Lung (tissue), 12 donors: ENCODE results near the gene LRRC52. TPM values are rescaled to one million over a fixed set of nuclear protein-coding genes. Genes with fewer than 3 reads are reported as not detected.
A peak's percentile ranks its signal among the peaks of the same experiment; 100 is the strongest.

Experiments used
- ATAC-seq: fragments of 200-7000 bp; cut with Tn5 transposase; one replicate; pipeline ENCODE4 v1.9.1; 2020; ENCODE audit warnings: moderate number of reproducible peaks; ENCODE audit not compliant: insufficient read depth, low FRiP score
- DNase-seq, 3 donors: peaks; one replicate each; pipeline ENCODE4 v3.0.0-alpha.2; 2013 to 2017
- H3K27ac ChIP-seq, 2 donors: one replicate each; pipeline ENCODE4 v1.5.1; 2013; ENCODE audit warnings: mild to moderate bottlenecking in 2 of 2, moderate library complexity in 2 of 2, control low read depth in 1 of 2, inconsistent platforms in 1 of 2, low read depth in 1 of 2, low read length in 1 of 2
- H3K27me3 ChIP-seq, 3 donors: one replicate each; pipeline ENCODE4 v1.5.1; 2013; ENCODE audit warnings: low read length in 2 of 3; ENCODE audit not compliant: control insufficient read depth in 3 of 3, insufficient read depth in 3 of 3
- H3K36me3 ChIP-seq, 4 donors: one replicate each; pipeline ENCODE4 v1.5.1; 2013; ENCODE audit warnings: low read length in 4 of 4, mild to moderate bottlenecking in 1 of 4, moderate library complexity in 1 of 4; ENCODE audit not compliant: control insufficient read depth in 4 of 4, insufficient read depth in 4 of 4
- H3K4me1 ChIP-seq, 5 donors: one replicate each; pipeline ENCODE4 v1.5.1; 2013; ENCODE audit warnings: low read length in 5 of 5, mild to moderate bottlenecking in 2 of 5, moderate library complexity in 1 of 5; ENCODE audit not compliant: control insufficient read depth in 5 of 5, insufficient read depth in 5 of 5
- H3K4me3 ChIP-seq: one replicate; pipeline ENCODE4 v1.5.1; 2013; ENCODE audit warnings: mild to moderate bottlenecking, control low read depth, moderate library complexity
- H3K9ac ChIP-seq, 2 donors: one replicate each; pipeline ENCODE4 v1.5.1; 2013; ENCODE audit warnings: low read length in 2 of 2, control low read depth in 1 of 2; ENCODE audit not compliant: insufficient read depth in 1 of 2
- H3K9me3 ChIP-seq, 4 donors: one replicate each; pipeline ENCODE4 v1.5.1; 2013; ENCODE audit warnings: low read length in 3 of 4, mild to moderate bottlenecking in 1 of 4, moderate library complexity in 1 of 4; ENCODE audit not compliant: control insufficient read depth in 4 of 4, insufficient read depth in 3 of 4
- CTCF ChIP-seq: IDR thresholded peaks from 2 replicates; pipeline ENCODE4 v1.5.1; 2012; ENCODE audit warnings: mild to moderate bottlenecking; ENCODE audit errors: control extremely low read depth, extremely low read depth
- WGBS, 2 donors: extraction: QIAGEN DNeasy Blood & Tissue Kit; methylation state at CpG; one replicate each; pipeline ENCODE4 v1.1.7; 2013; 5-methylcytosine and 5-hydroxymethylcytosine counted together
- polyA plus RNA-seq, 2 donors: library from polyadenylated mRNA; stranded (reverse); fragments of 200-250 nt; gene quantifications; one replicate each; pipeline ENCODE4 v1.2.1, GENCODE V29; 2013
- total RNA-seq, 2 donors: library from RNA; depleted of rRNA in 1 of 2; stranded (reverse); fragments of >200 nt in 1 of 2; gene quantifications; one replicate each; pipeline ENCODE4 v1.2.1, GENCODE V29; 2014 to 2021
- donor health status: control.
- donor health status: control.
- donor health status: Bipolar disorder and iron deficiency.
- donor health status: healthy.
- donor health status: DM: yes; HTN: yes; CAD: no.

LRRC52 gene
- total and polyA plus RNA-seq, 4 donors, result 0.08 to 0.14 TPM; not detected in 2

GRCh38 chr1:165575468-165576099 lies 31.8 kb downstream of the LRRC52 start:
- Histone ChIP-seq H3K4me1 (peaks cover 0 to 9% (median 3%) of the 10 kb centered on the region in 5 donors), H3K4me3 (no peak overlapping the region), H3K27me3 (no peaks in the 10 kb centered on the region), H3K27ac (no peak overlapping the region), H3K36me3 (no peaks in the 10 kb centered on the region), H3K9me3 (no peaks in the 10 kb centered on the region), H3K9ac (no peak overlapping the region)
- ATAC-seq, result no peak
- TF ChIP-seq CTCF, result no peak
- peak in 1 of 3 donors; percentile 21 for DNase-seq
- WGBS, 2 donors, result 41 to 61% methylated on average over 4 of the region's 4 CpGs

DNA sequence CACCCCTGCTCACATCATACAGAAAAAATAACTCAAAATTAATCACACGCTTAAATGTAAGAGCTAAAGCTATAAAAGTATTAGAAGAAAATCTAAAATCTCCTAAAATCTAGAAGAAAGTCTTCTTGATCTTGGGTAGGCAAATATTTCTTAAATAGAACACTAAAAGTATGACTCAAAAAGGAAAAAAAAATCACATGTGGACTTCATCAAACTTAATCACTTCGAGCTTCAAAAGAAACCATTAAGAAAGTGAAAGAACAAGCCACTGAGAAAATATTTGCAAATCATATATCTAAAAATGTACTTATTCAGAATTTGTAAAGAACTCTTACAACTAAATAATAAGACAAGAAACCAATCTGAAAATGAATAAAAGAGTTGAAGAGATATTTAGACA lies 32.7 kb downstream of the LRRC52 start:
- no peak for TF ChIP-seq CTCF
- Histone ChIP-seq H3K27me3 (no peaks in the 10 kb centered on the region), H3K4me3 (no peak overlapping the region), H3K9ac (no peak overlapping the region), H3K4me1 (peaks cover 0 to 9% (median 3%) of the 10 kb centered on the region in 5 donors), H3K36me3 (no peaks in the 10 kb centered on the region), H3K27ac (no peak overlapping the region), H3K9me3 (no peaks in the 10 kb centered on the region)
- ATAC-seq, result no peak
- 73 to 76% methylated on average over 2 of the region's 2 CpGs for WGBS, 2 donors
- no peak for DNase-seq

DNA sequence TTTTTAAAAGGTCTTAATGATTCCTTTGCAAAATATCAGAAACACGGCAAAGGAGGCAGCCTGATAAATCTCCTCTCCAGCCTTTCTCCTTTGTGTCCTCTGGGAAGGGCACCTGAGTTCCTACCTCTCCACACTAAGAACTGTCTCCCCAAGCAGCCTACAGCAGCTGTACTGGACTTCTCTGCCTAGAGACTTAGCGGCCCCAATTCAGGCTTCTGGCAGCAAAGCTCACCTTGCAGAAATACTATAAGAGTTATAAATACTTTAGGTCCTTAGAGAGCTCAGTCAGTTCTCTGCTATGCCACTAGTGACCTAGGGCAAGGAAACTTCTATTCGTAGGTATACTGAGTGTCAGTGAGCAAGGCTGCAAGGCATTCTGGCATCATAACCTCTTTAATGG lies 33.9 kb downstream of the LRRC52 start:
- TF ChIP-seq CTCF, result no peak
- 90% methylated on average over 3 of the region's 3 CpGs for WGBS, 2 donors
- ATAC-seq (no peak), DNase-seq (no peak)
- no peak overlapping the region for H3K27ac ChIP-seq
- H3K36me3 ChIP-seq, result no peaks in the 10 kb centered on the region
- H3K27me3 ChIP-seq, result no peaks in the 10 kb centered on the region
- no peaks in the 10 kb centered on the region for H3K9me3 ChIP-seq
- H3K4me1 ChIP-seq, result peaks cover 0 to 9% (median 3%) of the 10 kb centered on the region in 5 donors
- H3K9ac ChIP-seq, result no peak overlapping the region
- no peak overlapping the region for H3K4me3 ChIP-seq
